ENCODE data around the gene TMEM233. TPM values are rescaled to one million over a fixed set of nuclear protein-coding genes. Genes with fewer than 3 reads are reported as not detected.

Gene TMEM233
- total and polyA plus RNA-seq, 2 experiments from 2014 or later = 0.24 to 0.71 TPM

GRCh38 chr12:119603767-119604166 is 10.2 kb downstream of the TMEM233 start:
- Mint-ChIP-seq H3K9me3 (peaks cover 8% of the 10 kb centered on the region), H3K36me3 (ENCODE audit: low read depth) (peaks cover under 1% of the 10 kb centered on the region; the same call in 1 of the 3 replicates), H3K4me3 (no peak overlapping the region), H3K27ac (no peak overlapping the region), H3K27me3 (ENCODE audit: insufficient read depth, low read depth, poor library complexity) (no peaks in the 10 kb centered on the region), H3K4me1 (no peaks in the 10 kb centered on the region; the same call in 2 of the 3 replicates)
- DNase-seq (ENCODE audit: low spot score) (no peak), ATAC-seq (no peak)
- no peak overlapping the region for H3K27ac ChIP-seq (ENCODE audit: low read depth)
- no peaks in the 10 kb centered on the region; the same call in 1 of the 2 replicates for H3K27me3 ChIP-seq (ENCODE audit: insufficient read depth)
- no peak overlapping the region for H3K4me3 ChIP-seq
- H3F3A ChIP-seq (replicated peaks; ENCODE audit: low read depth) = no peaks in the 10 kb centered on the region
- H4K20me1 ChIP-seq (replicated peaks; ENCODE audit: insufficient read depth) = no peaks in the 10 kb centered on the region
- TF ChIP-seq STAT1 (IDR thresholded peaks at IDR 0.05; ENCODE audit: unreplicated experiment) (no peak), ZNF462 (CRISPR knock-in tag; IDR thresholded peaks at IDR 0.05) (no peak), NANOG (IDR thresholded peaks at IDR 0.05; ENCODE audit: borderline replicate concordance) (no peak), EZH2 (IDR thresholded peaks at IDR 0.05; ENCODE audit: low read depth, unreplicated experiment) (no peak), JUNB (IDR thresholded peaks at IDR 0.05; ENCODE audit: unreplicated experiment) (no peak), REST (IDR thresholded peaks at IDR 0.05; ENCODE audit: unreplicated experiment) (no peak), CTCF (conservative IDR thresholded peaks at IDR 0.05; ENCODE audit: low read depth in 2 of 2) (no peak), ZNF331 (CRISPR knock-in tag; IDR thresholded peaks at IDR 0.05; ENCODE audit: low read depth) (no peak), CREB1 (CRISPR knock-in tag; IDR thresholded peaks at IDR 0.05; ENCODE audit: low read depth) (no peak), EZH2phosphoT487 (IDR thresholded peaks at IDR 0.05; ENCODE audit: unreplicated experiment) (no peak), ZNF114 (CRISPR knock-in tag; IDR thresholded peaks at IDR 0.05) (no peak), POLR2AphosphoS5 (IDR thresholded peaks at IDR 0.05; ENCODE audit: low read depth) (no peak)
- TF ChIP-seq, protein P1, sequence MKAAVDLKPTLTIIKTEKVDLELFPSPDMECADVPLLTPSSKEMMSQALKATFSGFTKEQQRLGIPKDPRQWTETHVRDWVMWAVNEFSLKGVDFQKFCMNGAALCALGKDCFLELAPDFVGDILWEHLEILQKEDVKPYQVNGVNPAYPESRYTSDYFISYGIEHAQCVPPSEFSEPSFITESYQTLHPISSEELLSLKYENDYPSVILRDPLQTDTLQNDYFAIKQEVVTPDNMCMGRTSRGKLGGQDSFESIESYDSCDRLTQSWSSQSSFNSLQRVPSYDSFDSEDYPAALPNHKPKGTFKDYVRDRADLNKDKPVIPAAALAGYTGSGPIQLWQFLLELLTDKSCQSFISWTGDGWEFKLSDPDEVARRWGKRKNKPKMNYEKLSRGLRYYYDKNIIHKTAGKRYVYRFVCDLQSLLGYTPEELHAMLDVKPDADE (IDR thresholded peaks at IDR 0.05) = no peak
- H3K4me1 ChIP-seq (ENCODE audit: insufficient read depth) = no peaks in the 10 kb centered on the region
- no peaks in the 10 kb centered on the region for H3K79me2 ChIP-seq (replicated peaks; ENCODE audit: insufficient read depth)
- H3K4me2 ChIP-seq = no peak overlapping the region
- no peaks in the 10 kb centered on the region for H3K9me2 ChIP-seq (ENCODE audit: insufficient read depth)
- H3K36me3 ChIP-seq (ENCODE audit: insufficient read depth) = no peaks in the 10 kb centered on the region
- no peak overlapping the region for H2AFZ ChIP-seq

Measured in GM23338 (cell line).